Gastroesophageal sphincter (tissue), 3 donors: ENCODE data around the gene KLHL6.

Source experiments
- EP300 ChIP-seq: sonication (generic); formaldehyde crosslinking; IDR thresholded peaks from one replicate; pipeline ENCODE4 v1.6.1; 2017; ENCODE audit warnings: antibody characterized with exemption, mild to moderate bottlenecking
- POLR2AphosphoS5 ChIP-seq: sonication (generic); formaldehyde crosslinking; IDR thresholded peaks from one replicate; pipeline ENCODE4 v1.6.1; 2017; ENCODE audit warnings: antibody characterized with exemption
- TF ChIP-seq, protein P1 (sequence below), 4 experiments: fragments of 200-600 bp in 2 of 4; fragments of 450-650 bp in 2 of 4; sonication (generic) in 1 of 4; IDR thresholded peaks; one replicate each; pipeline ENCODE4 v1.5.1; 2017 to 2019; ENCODE audit warnings: antibody characterized with exemption in 4 of 4, mild to moderate bottlenecking in 2 of 4, moderate library complexity in 2 of 4

DNA sequence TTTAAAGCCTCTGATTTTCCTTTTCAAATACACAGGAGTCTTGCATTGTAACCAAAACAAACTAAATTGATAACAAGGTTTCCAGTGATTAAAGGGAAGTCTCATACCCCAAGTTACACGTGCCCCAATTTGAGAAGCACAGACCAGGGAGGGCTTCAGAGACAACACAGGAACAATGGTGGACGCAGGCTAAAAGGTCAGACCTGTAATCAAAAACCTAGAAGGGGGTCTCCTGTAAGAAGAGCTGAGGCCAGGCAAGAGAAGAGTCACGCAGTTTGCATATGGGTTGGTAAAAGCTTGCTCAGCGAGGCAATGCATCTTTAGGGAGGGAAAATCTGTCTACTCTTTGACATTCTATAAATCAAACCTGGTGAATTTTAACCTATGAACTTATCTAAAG is 68.5 kb downstream of the KLHL6 start:
- no peak for TF ChIP-seq POLR2AphosphoS5
- no peak for TF ChIP-seq EP300
- TF ChIP-seq, protein P1, sequence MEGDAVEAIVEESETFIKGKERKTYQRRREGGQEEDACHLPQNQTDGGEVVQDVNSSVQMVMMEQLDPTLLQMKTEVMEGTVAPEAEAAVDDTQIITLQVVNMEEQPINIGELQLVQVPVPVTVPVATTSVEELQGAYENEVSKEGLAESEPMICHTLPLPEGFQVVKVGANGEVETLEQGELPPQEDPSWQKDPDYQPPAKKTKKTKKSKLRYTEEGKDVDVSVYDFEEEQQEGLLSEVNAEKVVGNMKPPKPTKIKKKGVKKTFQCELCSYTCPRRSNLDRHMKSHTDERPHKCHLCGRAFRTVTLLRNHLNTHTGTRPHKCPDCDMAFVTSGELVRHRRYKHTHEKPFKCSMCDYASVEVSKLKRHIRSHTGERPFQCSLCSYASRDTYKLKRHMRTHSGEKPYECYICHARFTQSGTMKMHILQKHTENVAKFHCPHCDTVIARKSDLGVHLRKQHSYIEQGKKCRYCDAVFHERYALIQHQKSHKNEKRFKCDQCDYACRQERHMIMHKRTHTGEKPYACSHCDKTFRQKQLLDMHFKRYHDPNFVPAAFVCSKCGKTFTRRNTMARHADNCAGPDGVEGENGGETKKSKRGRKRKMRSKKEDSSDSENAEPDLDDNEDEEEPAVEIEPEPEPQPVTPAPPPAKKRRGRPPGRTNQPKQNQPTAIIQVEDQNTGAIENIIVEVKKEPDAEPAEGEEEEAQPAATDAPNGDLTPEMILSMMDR (IDR thresholded peaks at IDR 0.05), result no peak
